Ishikawa (cell line): ENCODE results near the gene C12orf75.

ENCODE experiments used
- EP300 ChIP-seq: IDR thresholded peaks from 2 replicates; pipeline ENCODE4 v1.6.1; 2012; ENCODE audit warnings: borderline replicate concordance
- NFIC ChIP-seq: IDR thresholded peaks from 2 replicates; pipeline ENCODE4 v1.6.1; 2012
- RAD21 ChIP-seq: IDR thresholded peaks from 2 replicates; pipeline ENCODE4 v1.6.1; 2012; ENCODE audit warnings: low read depth

DNA sequence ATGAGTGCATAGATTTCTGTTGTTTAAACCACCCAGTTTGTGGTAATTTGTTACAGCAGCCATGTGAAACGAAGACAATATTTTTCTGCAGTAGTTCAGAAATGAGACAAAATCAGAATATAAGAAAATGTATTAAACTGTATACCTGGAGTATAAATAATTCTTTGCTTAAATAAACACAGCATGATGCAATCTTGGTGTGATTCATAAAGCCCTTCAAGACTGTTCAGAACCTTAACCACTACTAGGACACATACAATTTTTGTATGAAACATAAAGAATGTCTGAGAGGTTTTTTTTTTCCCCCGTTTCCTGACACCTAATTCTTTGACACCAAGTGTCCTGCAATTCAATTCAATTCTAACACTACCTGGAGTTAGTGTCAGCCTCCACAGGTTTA lies 10.5 kb downstream of the C12orf75 start:
- TF ChIP-seq EP300 (no peak), RAD21 (no peak), NFIC (no peak)
